CD4-positive, alpha-beta T cell (primary cell): ENCODE measurements around the gene VSIG10L2. TPM values are rescaled to one million over a fixed set of nuclear protein-coding genes. Genes with fewer than 3 reads are reported as not detected.

ENCODE experiments used
- ATAC-seq: fragments of 200-7000 bp; cut with Tn5 transposase; one replicate; pipeline ENCODE4 v1.10.0; 2022; ENCODE audit warnings: mild to moderate bottlenecking; ENCODE audit not compliant: poor library complexity
- CTCF ChIA-PET: fragments of 350-600 bp; sonication (Branson Sonifier 250); formaldehyde crosslinking; loops from one replicate; lab custom pipeline; 2021; ENCODE audit warnings: antibody characterized with exemption, inconsistent platforms; lab: Charles Lee
- POLR2A ChIA-PET: fragments of 350-600 bp; sonication (Branson Sonifier 250); formaldehyde crosslinking; loops from one replicate; lab custom pipeline; 2021; ENCODE audit warnings: antibody characterized with exemption, inconsistent platforms; lab: Charles Lee
- DNase-seq, 14 experiments: peaks; one replicate each; pipeline ENCODE4 v3.0.0-alpha.2; 2013 to 2020; ENCODE audit warnings: mixed read lengths in 2 of 14
- H3K27ac ChIP-seq, 2 donors: one replicate each; pipeline versions ENCODE4 v1.5.1 to v1.7.0; 2013; ENCODE audit warnings: low read length in 2 of 2, low read depth in 1 of 2, mild to moderate bottlenecking in 1 of 2
- H3K27me3 ChIP-seq, 2 experiments: 1 replicate in 1 of 2; 2 replicates in 1 of 2; pipeline versions ENCODE4 v1.6.1 to v1.7.0; 2013; ENCODE audit warnings: low read length in 2 of 2, control low read depth in 1 of 2, mild to moderate bottlenecking in 1 of 2, moderate library complexity in 1 of 2; ENCODE audit not compliant: insufficient read depth in 2 of 2, control insufficient read depth in 1 of 2
- H3K36me3 ChIP-seq: one replicate; pipeline ENCODE4 v1.6.1; 2013; ENCODE audit warnings: low read length, control low read depth; ENCODE audit not compliant: insufficient read depth
- H3K4me1 ChIP-seq: one replicate; pipeline ENCODE4 v1.6.1; 2013; ENCODE audit warnings: low read length, control low read depth; ENCODE audit not compliant: insufficient read depth
- H3K4me3 ChIP-seq: one replicate; pipeline ENCODE4 v1.5.1; 2013; ENCODE audit warnings: mild to moderate bottlenecking, low read length, moderate library complexity
- H3K9me3 ChIP-seq, 2 experiments: 1 replicate in 1 of 2; 2 replicates in 1 of 2; pipeline versions ENCODE4 v1.6.1 to v1.7.0; 2013; ENCODE audit warnings: low read length in 2 of 2, mild to moderate bottlenecking in 2 of 2, control low read depth in 1 of 2, moderate library complexity in 1 of 2; ENCODE audit not compliant: control insufficient read depth in 1 of 2, insufficient read depth in 1 of 2
- H3K27ac Mint-ChIP-seq: one replicate; pipeline ENCODE4 v1.8.0; 2020; ENCODE audit warnings: mixed read lengths
- H3K27me3 Mint-ChIP-seq: one replicate; pipeline ENCODE4 v1.8.0; 2021; ENCODE audit warnings: mixed read lengths
- H3K36me3 Mint-ChIP-seq: one replicate; pipeline ENCODE4 v1.8.0; 2021; ENCODE audit warnings: low read depth, mixed read lengths
- H3K4me1 Mint-ChIP-seq: one replicate; pipeline ENCODE4 v1.8.0; 2021; ENCODE audit warnings: low read depth, mixed read lengths
- H3K4me3 Mint-ChIP-seq: one replicate; pipeline ENCODE4 v1.8.0; 2020; ENCODE audit warnings: mild to moderate bottlenecking, mixed read lengths
- H3K9me3 Mint-ChIP-seq: one replicate; pipeline ENCODE4 v1.8.0; 2020; ENCODE audit warnings: mixed read lengths
- CTCF ChIP-seq: fragments of 200-600 bp; IDR thresholded peaks from one replicate; pipeline ENCODE4 v1.8.0; 2022; ENCODE audit warnings: antibody characterized with exemption, mild to moderate bottlenecking
- intact Hi-C, 2 experiments: fragments of 100-400 bp; cut with DNase I in 1 of 2; cut with micrococcal nuclease in 1 of 2; formaldehyde crosslinking; loops; one replicate each; pipeline versions ENCODE4 v1.15.1 to v1.9.0; 2023 to 2025; cut with DNase I, micrococcal nuclease
- total RNA-seq, 174 experiments: library from RNA in 2 of 174; stranded (reverse) in 2 of 174; gene quantifications; one replicate each; pipeline ENCODE4 v1.2.3 and lab custom pipeline; 2021 to 2026

VSIG10L2 gene
- total RNA-seq, 2 experiments from 2014 or later = not detected

- no peak overlapping the region for H3K4me3 ChIP-seq
- no peaks in the 10 kb centered on the region for H3K36me3 ChIP-seq
- ChIA-PET POLR2A (no interaction called here), CTCF (no interaction called here)
- no peaks in the 10 kb centered on the region for H3K9me3 ChIP-seq
- Mint-ChIP-seq H3K36me3 (peaks cover 10% of the 10 kb centered on the region), H3K9me3 (no peaks in the 10 kb centered on the region), H3K4me1 (no peaks in the 10 kb centered on the region), H3K4me3 (no peak overlapping the region), H3K27ac (no peak overlapping the region), H3K27me3 (no peaks in the 10 kb centered on the region)
- no peak for DNase-seq
- H3K27me3 ChIP-seq = no peaks in the 10 kb centered on the region
- no peaks in the 10 kb centered on the region for H3K4me1 ChIP-seq
- no peak overlapping the region for H3K27ac ChIP-seq
- TF ChIP-seq CTCF = no peak
- intact Hi-C loops = loop anchor here in 1 of 2 experiments (10.0 kb wide), 1 partner anchor 113 kb away; no protein-coding TSS in a partner anchor
- no peak for ATAC-seq
These were observed 56.3 kb downstream of the VSIG10L2 start for GRCh38 chr11:126002181-126002580.

Other genes starting within 250 kb of the VSIG10L2 start
- not detected for gene PATE1, start 199.8 kb upstream of the VSIG10L2 start, total RNA-seq
- not detected for gene PATE2, start 167.2 kb upstream of the VSIG10L2 start, total RNA-seq
- not detected for gene PATE3, start 157.9 kb upstream of the VSIG10L2 start, total RNA-seq
- gene PATE4, start 112.7 kb upstream of the VSIG10L2 start, total RNA-seq = not detected
- gene HYLS1, start 58.4 kb upstream of the VSIG10L2 start, total RNA-seq = 1 to 10 TPM; 1.2 to 1.3 TPM
- 1 to 10 TPM; 6.0 to 7.3 TPM for gene PUS3, start 42.8 kb upstream of the VSIG10L2 start, total RNA-seq
- not detected for gene DDX25, start 41.5 kb upstream of the VSIG10L2 start, total RNA-seq
- gene CDON, start 116.8 kb downstream of the VSIG10L2 start, total RNA-seq = 1 to 10 TPM; 1.9 to 2.7 TPM